ENCODE data around the gene GPR143.

Gene GPR143

DNA sequence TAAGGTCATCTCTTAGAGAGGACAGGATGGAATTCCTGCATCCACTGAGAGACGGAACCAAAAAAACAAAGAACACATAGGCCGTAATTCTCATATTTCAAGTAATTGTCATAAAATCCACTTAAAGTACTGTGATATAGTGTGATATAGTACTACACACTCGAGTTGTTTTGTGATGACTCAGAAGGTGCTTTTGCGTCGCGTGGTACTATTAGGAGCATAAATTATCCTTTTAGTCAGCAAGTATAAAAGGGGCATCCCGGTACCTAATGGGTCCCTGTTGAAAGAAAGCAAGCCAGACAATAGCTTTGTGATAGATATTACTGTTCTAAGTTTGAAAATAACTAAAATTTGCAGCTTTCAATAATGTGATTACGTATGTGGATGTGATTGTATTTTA is 55.3 kb downstream of the GPR143 start:
- no peak for DNase-seq (ENCODE audit: low read depth)
- TF ChIP-seq, protein P1, sequence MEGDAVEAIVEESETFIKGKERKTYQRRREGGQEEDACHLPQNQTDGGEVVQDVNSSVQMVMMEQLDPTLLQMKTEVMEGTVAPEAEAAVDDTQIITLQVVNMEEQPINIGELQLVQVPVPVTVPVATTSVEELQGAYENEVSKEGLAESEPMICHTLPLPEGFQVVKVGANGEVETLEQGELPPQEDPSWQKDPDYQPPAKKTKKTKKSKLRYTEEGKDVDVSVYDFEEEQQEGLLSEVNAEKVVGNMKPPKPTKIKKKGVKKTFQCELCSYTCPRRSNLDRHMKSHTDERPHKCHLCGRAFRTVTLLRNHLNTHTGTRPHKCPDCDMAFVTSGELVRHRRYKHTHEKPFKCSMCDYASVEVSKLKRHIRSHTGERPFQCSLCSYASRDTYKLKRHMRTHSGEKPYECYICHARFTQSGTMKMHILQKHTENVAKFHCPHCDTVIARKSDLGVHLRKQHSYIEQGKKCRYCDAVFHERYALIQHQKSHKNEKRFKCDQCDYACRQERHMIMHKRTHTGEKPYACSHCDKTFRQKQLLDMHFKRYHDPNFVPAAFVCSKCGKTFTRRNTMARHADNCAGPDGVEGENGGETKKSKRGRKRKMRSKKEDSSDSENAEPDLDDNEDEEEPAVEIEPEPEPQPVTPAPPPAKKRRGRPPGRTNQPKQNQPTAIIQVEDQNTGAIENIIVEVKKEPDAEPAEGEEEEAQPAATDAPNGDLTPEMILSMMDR (IDR thresholded peaks at IDR 0.05; ENCODE audit: control insufficient read depth, extremely low read depth, insufficient read depth), result no peak
- no peak overlapping the region for H3K4me3 ChIP-seq (ENCODE audit: low read depth, low read length)

DNA sequence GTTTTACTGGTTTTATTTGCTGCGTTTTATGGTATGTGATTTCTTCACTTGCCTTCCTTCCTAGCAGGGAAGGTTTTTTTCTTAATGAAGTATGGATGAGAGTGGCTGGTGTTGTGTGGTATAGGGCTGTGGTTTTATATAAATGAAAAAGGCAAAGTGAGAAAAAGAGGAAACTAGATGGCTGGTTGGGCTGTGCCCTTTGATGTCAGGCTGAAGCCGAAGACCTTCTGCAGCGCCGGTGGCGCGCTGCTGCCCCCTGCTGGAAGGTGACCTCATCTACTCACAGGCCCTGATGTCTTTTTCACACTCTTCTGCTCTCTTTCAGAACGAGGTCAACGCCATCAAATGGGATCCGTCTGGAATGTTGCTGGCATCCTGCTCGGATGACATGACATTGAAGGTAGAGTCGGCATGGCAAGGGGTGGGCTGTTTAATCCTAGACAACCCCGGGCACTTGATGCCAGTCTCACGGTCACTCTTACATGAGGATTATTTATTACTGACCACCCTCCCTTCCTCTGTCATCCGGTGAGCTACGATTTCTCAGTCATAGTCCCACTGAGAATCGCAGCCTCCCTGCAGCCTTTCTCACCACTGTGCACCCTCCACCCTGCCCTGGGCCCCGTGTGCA is 56.6 kb downstream of the GPR143 start:
- no peak overlapping the region for H3K4me3 ChIP-seq (ENCODE audit: low read depth, low read length)
- TF ChIP-seq, protein P1 (IDR thresholded peaks at IDR 0.05; ENCODE audit: control insufficient read depth, extremely low read depth, insufficient read depth), result peak; percentile 61
- peak; percentile 2 for DNase-seq (ENCODE audit: low read depth)

DNA sequence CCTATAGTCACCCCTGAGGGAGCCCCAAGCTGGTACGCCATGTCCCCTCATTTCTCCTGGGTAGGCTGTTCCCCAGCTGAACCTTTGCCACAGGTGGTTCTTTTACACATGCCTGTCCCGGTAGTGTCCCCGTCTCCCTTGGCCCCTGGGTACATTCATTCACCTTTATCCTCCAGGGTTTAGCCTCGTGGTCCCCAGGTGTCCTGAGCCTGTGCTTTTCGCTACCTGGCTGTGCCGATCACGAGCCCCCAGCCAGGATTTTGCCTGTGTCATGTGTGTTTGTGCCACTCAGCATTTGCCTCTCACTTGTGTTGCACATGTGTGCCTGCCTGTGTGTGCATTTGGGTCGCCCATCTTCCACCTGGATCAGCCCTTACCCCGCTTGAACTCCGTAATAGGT is 57.6 kb downstream of the GPR143 start:
- TF ChIP-seq, protein P1 (IDR thresholded peaks at IDR 0.05; ENCODE audit: control insufficient read depth, extremely low read depth, insufficient read depth), result no peak
- DNase-seq (ENCODE audit: low read depth), result no peak
- no peak overlapping the region for H3K4me3 ChIP-seq (ENCODE audit: low read depth, low read length)

DNA sequence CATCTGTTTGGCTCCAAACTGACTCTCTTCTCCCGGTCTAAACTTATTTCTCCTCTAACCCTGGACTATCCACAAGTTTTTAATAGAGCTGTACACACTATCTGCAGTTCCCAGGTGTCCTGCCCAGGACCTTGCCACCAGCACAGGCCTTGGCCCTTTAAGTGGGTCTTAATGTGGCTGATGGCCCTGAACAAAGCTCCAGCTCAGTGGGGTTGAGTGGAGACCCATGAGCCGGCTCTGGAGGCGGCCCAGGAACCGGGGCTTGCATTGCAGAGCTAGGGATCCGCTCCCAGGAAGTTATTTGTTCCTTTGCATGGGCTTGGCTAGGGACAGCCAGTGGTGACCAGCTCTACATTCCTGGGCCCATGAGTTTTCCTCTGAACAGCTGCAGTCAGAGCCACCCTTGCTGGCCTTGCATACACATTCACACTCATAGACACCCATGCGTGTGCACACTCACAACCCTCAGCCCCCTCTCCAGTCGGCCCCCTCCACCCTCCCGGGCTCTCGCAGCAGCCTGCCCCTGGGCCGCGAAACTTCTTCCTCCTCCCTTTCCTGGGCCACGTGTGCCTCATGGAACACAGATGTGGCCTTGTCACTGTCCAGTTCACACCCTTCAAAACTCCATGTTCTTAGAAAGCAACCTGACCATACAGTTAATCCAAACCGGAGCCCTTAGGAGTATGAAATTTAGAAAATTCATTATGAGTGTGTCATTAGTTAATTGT is 58.2 kb downstream of the GPR143 start:
- TF ChIP-seq, protein P1 (IDR thresholded peaks at IDR 0.05; ENCODE audit: control insufficient read depth, extremely low read depth, insufficient read depth), result no peak
- no peak for DNase-seq (ENCODE audit: low read depth)
- H3K4me3 ChIP-seq (ENCODE audit: low read depth, low read length), result no peak overlapping the region

DNA sequence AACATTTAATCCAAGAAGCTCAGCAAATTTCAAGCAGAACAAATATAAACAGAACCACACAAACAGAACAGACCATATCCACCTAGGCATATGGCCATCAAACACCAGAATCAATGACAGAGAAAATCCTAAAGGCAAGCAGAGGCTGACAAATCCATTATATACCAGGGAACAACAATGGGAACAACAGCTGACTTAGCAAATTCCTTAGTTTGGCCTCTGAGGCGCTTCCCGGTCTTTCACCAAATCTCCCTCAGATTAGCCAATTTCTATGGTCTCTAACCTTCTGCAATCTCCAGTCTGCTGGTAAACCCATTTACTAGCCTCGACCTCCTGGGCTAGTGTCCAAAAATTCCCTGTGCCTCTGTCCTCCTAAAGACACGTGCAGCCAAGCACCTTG is 59.2 kb downstream of the GPR143 start:
- TF ChIP-seq, protein P1 (IDR thresholded peaks at IDR 0.05; ENCODE audit: control insufficient read depth, extremely low read depth, insufficient read depth), result no peak
- no peak overlapping the region for H3K4me3 ChIP-seq (ENCODE audit: low read depth, low read length)
- no peak for DNase-seq (ENCODE audit: low read depth)

DNA sequence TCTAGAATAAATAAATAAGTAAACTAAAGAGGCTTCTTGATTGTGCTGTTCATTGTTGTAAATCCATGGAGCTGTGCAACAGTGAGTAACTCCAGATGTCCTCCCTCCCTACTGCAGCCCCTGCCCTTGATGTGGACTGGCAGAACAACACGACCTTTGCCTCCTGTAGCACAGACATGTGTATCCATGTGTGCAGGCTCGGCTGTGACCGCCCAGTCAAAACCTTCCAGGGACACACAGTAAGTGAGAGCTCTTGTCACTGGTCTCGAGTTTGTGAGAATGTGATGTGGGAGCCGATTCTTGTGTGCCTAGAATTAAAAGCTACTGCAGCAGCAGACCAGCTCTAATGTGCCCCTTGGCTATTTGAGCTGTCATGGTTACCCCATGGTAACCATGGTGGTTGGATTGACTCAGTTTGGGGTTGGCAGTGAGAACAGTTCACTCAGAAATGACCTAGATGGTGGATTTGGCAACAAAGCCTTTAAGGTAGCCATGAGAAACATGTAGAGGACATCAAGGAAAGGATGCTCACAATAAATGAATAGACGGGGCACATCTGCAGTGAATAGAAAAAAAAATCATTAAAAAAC is 60.7 kb downstream of the GPR143 start:
- no peak overlapping the region for H3K4me3 ChIP-seq (ENCODE audit: low read depth, low read length)
- no peak for DNase-seq (ENCODE audit: low read depth)
- TF ChIP-seq, protein P1 (IDR thresholded peaks at IDR 0.05; ENCODE audit: control insufficient read depth, extremely low read depth, insufficient read depth), result no peak
